ENCODE measurements around the gene BACE2.

DNA sequence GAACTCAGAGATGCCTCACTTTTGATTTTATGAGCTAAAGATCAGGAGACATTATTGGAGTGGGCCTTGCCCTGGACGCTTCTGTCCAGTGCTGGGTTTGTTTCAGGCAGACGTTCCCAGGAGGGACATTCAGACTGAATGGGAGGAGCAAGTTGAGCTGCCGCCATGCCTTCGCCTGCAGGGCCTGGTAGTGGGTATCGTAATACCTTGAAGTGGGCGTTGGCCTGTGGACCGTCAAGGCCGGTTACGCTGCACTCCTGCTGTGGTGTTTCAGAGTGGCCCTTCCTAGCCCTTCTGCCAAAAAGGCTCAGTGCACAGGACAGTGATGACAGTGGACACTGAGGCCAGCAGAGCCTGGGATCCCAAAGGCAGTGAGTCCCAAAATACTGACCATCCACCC, 150.3 kb downstream of the BACE2 start:
- TF ChIP-seq CTCF (IDR thresholded peaks at IDR 0.05 in 2 of 3, conservative IDR thresholded peaks at IDR 0.05 in 1 of 3; ENCODE audit: borderline replicate concordance in 1 of 3, insufficient read depth in 1 of 3, low read depth in 2 of 3, low read length in 2 of 3) (no peak), POLR2AphosphoS5 (IDR thresholded peaks at IDR 0.05; ENCODE audit: low read depth, low read length) (no peak), EZH2 (IDR thresholded peaks at IDR 0.05) (no peak)

Data from HCT116 (cell line).